Measurements from ENCODE around the gene ATM.

Gene ATM, protein sequence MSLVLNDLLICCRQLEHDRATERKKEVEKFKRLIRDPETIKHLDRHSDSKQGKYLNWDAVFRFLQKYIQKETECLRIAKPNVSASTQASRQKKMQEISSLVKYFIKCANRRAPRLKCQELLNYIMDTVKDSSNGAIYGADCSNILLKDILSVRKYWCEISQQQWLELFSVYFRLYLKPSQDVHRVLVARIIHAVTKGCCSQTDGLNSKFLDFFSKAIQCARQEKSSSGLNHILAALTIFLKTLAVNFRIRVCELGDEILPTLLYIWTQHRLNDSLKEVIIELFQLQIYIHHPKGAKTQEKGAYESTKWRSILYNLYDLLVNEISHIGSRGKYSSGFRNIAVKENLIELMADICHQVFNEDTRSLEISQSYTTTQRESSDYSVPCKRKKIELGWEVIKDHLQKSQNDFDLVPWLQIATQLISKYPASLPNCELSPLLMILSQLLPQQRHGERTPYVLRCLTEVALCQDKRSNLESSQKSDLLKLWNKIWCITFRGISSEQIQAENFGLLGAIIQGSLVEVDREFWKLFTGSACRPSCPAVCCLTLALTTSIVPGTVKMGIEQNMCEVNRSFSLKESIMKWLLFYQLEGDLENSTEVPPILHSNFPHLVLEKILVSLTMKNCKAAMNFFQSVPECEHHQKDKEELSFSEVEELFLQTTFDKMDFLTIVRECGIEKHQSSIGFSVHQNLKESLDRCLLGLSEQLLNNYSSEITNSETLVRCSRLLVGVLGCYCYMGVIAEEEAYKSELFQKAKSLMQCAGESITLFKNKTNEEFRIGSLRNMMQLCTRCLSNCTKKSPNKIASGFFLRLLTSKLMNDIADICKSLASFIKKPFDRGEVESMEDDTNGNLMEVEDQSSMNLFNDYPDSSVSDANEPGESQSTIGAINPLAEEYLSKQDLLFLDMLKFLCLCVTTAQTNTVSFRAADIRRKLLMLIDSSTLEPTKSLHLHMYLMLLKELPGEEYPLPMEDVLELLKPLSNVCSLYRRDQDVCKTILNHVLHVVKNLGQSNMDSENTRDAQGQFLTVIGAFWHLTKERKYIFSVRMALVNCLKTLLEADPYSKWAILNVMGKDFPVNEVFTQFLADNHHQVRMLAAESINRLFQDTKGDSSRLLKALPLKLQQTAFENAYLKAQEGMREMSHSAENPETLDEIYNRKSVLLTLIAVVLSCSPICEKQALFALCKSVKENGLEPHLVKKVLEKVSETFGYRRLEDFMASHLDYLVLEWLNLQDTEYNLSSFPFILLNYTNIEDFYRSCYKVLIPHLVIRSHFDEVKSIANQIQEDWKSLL (N-terminal part only)

DNA sequence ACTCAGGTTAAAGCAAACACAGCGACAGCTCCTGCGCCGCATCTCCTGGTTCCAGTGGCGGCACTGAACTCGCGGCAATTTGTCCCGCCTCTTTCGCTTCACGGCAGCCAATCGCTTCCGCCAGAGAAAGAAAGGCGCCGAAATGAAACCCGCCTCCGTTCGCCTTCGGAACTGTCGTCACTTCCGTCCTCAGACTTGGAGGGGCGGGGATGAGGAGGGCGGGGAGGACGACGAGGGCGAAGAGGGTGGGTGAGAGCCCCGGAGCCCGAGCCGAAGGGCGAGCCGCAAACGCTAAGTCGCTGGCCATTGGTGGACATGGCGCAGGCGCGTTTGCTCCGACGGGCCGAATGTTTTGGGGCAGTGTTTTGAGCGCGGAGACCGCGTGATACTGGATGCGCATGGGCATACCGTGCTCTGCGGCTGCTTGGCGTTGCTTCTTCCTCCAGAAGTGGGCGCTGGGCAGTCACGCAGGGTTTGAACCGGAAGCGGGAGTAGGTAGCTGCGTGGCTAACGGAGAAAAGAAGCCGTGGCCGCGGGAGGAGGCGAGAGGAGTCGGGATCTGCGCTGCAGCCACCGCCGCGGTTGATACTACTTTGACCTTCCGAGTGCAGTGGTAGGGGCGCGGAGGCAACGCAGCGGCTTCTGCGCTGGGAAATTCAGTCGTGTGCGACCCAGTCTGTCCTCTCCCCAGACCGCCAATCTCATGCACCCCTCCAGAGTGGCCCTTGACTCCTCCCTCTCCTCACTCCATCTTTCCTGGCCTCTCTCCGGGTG, at the start of gene ATM, which contains the start of gene NPAT:
Gene ATM, plus strand, starts transcription at position 494 of the 774 bp plus-strand sequence. CDS start 4,558 bp downstream, outside the sequence.
Gene NPAT, minus strand, starts transcription at position 65 of the 774 bp plus-strand sequence. CDS start 102 bp downstream, outside the sequence.
- DNase-seq: peak; percentile 100

DNA sequence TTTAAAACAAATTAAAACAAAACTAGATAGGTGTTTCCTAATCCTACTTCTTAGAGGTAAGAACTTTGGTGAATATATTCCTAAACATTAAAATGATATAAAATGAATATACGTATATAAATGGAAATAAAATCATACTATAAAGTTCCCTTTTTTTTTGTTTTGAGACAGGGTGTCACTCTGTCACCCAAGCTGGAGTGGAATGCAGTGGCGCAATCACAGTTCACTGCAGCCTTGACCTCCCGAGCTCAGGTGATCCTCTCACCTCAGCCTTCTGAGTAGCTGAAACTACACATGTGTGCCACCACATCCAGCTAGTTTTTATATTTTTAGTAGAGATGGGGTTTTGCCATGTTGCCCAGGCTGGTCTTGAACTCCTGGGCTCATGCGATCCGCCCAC, 45.3 kb upstream of the ATM start:
- no peak for DNase-seq

DNA sequence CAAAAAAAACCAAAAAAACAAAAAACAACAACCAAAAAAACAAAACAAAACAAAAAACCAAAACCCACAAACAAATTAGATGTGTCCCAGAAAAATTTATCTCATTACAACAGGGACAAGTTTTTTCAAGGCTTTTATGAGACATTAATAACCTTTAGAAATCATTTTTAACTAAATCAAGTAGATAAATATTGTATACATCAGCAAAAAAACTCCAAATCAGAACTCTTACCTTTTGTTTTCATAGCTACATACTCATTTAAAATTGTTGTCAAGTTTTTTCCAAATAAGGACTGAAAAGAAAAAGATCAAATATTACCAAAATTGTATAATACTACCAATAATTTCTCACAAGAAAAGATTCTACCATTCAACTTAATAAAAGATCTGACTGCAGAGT, 29.1 kb upstream of the ATM start:
- DNase-seq: no peak

GRCh38 chr11:108196901-108197300, 26.0 kb upstream of the ATM start:
- DNase-seq: no peak

DNA sequence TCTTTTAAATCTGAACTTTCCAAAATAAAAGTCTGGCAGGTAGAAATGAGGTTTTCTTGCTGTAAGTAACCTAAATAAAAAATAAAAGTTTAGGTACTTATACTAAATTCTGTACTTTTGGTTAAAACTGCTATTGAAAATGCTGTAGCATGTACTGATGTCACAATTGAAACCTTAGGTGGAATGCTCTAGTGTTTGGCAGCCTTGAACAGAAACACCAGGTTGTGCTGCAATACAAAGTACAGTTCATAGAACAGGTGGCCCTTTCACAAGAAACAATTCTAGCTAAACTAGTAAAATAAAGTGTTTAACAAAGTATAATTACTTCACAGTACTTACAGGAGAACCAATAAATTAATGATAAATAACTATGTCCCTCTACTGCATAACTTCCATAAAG, 25.5 kb upstream of the ATM start:
- DNase-seq: no peak

DNA sequence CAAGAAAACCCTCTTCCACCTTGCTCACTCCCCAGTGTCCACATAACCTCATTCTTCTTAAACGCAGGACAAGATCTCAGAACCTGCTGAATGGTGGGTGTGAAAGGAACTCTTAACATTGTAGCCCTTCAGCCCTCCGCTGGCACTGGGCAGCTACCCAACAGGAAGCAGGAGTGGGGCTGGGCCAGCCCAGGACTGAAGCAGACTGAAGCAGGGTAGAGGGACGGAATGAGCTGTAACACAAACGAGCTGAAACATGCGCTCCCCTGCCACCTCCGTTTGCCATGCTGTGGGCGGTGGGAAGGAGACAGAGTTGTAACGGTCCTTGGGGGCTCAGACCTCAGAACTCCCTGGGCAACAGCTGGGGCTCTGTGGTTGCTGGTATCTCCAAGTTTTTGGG, 24.0 kb upstream of the ATM start:
- DNase-seq: no peak

- no peak for DNase-seq
Measured at GRCh38 chr11:108199446-108200321, 23.2 kb upstream of the ATM start.

DNA sequence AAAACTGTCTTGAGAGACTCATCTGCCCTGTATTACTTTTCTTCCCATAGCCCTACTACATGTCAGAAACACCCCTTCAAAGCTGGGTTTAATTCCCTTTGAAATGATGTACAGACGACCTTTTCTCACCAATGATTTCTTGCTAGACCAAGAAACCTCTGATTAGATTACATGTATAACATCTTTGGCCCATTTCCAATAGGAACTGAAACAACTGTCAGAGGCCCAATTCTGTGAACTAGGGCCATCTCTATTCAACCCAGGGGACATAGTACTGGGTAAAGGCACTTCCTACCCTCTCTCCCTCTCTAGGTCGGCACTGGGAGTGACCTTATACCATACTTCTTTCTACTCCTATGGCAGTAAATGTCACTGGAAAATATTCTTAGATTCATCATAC, 19.8 kb upstream of the ATM start:
- no peak for DNase-seq

GRCh38 chr11:108204376-108204775, 18.5 kb upstream of the ATM start:
- no peak for DNase-seq

GRCh38 chr11:108204929-108205499, 17.9 kb upstream of the ATM start:
- DNase-seq: no peak

DNA sequence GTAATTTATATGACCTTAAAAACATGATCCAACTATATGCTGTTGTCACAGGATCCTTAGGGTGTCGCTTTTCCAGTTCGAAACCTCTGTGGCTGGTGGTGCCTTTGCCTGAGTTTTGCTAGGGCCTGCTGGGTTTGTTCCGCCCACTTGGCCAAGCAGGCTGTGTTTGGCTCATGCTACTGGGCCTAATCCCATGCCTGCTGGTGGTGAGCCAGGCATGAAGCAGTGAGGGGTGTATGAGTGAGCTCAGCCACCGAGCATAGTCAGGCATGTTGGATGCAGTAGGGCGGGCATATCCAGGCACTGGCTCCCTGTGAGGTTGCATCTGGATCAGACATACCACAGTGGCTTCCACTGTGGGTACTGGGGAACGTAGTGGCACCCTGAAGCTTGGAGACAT, 16.7 kb upstream of the ATM start:
- no peak for DNase-seq

GRCh38 chr11:108206969-108207682, 15.7 kb upstream of the ATM start:
- no peak for DNase-seq

GRCh38 chr11:108207683-108208060, 15.2 kb upstream of the ATM start:
- DNase-seq: no peak

DNA sequence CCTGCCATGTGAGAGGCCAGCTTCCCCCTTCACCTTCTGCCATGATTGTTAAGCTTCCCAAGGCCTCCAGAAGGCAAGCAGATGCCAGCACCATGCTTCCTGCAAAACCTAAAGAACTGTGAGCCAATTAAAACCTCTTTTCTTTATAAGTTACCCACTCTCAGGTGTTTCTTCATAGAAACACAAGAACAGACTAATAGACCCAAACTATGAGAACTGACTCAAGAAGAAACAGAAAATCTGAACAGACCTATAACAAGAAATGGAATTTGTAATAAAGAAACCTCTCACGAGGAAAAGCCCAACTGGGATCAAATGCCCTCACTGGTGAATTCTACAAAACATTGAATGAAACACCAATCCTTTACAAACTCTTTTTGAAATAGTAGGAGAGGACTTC, 12.4 kb upstream of the ATM start:
- no peak for DNase-seq

- DNase-seq: no peak
Measured at GRCh38 chr11:108213784-108214183, 9.1 kb upstream of the ATM start.

- DNase-seq: no peak
Measured at GRCh38 chr11:108216988-108217387, 5.9 kb upstream of the ATM start.

DNA sequence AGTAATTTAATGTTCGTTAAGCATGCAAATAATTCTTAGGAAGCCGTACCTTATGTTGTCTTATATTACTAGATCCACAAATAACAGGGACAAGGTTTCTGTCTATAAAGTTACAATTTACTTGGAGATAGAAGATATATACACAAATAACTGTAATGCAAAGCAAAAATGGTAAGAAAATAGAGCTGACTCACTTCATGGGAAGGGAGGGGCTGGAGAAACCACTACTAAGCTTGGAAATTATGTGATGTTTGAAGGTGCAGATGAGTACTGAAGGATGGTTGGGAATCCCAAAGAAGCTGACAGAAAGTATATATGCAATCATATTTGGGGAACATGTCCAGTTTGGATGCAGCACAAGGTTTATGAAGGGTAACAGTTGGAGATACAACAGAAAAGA, 4.4 kb upstream of the ATM start:
- DNase-seq: no peak

DNA sequence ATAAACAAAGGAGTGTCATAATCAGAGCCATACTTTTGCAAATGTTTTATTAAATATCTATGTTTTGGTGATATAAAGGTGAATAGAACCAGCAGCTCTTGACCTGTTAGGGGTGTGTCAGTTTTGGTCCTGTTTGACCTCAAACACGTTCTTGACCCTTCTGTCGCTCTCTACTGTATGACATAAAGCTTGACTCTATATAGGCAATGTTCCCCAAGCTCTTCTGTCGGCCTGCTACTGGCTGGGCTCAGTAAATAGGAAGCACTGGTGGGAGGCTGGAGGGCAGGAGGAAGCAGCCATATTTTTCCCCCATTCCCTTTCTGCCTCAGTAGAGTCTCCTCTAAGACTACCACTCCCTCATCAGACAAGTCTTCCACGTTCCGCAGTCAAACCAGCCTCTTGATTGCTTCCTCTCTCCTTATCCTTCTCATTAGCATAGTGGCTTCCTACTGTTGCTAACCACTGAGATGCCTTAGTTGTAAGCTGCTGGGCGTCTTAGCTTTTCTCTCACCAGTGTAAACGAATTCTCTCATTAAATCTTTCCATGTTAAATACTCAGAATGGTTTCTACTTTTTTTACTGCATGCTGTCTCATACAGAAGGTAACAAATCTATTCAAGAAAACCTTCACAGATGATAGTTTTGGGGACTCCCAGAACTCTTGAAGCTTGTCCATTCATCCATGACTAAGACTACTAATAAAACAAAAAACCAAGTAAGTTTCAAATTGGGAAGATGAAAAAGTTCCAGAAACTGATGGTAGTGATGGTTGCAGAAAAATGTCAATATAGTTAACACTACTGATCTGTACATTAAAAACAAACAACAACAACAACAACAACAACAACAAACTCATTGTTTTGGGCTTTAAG, 3.7 kb upstream of the ATM start:
- DNase-seq: no peak

DNA sequence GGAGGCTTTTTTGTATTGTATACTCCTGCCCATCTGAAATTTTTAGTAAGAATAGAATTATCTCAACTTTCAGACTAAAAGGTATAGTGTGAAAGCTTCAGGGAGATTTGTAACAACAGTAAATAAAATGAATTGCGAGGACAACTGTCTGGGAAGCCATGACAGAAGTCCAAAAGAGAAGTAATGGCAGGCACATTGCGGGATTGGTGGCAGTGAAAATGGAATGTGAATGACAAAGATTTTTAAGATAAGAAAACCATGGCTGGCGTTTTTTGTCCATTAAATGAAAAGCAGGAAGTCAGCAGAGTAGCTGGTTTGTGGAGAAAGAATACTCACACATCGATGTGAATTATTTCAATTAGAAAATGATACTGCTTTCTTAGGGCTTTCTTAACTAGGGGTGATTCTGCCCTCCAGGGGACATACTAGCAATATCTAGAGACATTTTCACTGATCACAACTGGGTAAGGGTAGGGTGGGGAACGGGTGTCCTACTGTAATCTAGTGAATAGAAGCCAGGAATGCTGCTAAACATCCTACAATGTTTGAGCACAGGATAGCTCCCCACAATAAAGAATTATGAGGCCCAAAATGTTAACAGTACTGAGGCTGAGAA, 2.0 kb upstream of the ATM start:
- DNase-seq: peak; percentile 7

Measured in HCEC 1CT (cell line).